ENCODE data around the gene RANBP2.
"Not testable (repeated sequence)": the region's sequence is repeated elsewhere in the genome, so short reads cannot be mapped to it uniquely, and the experiment has no call there.

The RANBP2 gene

DNA sequence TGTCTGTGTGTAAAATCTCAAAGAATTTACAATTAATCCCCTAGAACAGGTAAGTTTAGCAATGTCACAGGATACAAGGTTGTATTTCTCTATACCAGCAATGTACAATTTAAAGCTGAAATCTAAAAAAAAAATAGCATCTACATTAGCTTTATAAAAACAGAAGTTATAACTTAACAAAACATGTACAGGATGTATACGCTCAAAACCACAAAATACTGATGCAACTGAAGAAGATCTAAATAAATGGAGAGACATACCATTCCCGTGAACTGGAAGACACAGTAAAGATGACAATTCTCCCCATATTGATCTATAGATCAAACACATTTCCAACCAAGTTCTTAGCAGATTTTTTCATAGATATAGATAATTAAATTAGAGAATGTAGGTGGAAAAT lies 17.5 kb upstream of the RANBP2 start:
- H3K4me3 ChIP-seq (ENCODE audit: low read length) = no peak overlapping the region
- DNase-seq (ENCODE audit: low read depth) = no peak
- no peak for TF ChIP-seq CTCF (conservative IDR thresholded peaks at IDR 0.05; ENCODE audit: low read depth, low read length)

- no peak for TF ChIP-seq CTCF (conservative IDR thresholded peaks at IDR 0.05; ENCODE audit: low read depth, low read length)
- H3K4me3 ChIP-seq (ENCODE audit: low read length) = no peak overlapping the region
- DNase-seq (ENCODE audit: low read depth) = no peak
Measured at GRCh38 chr2:108704871-108705270, 14.4 kb upstream of the RANBP2 start.

GRCh38 chr2:108707300-108707699 lies 12.0 kb upstream of the RANBP2 start:
- no peak overlapping the region for H3K4me3 ChIP-seq (ENCODE audit: low read length)
- no peak for DNase-seq (ENCODE audit: low read depth)
- TF ChIP-seq CTCF (conservative IDR thresholded peaks at IDR 0.05; ENCODE audit: low read depth, low read length) = no peak

GRCh38 chr2:108716971-108717370 lies 2.3 kb upstream of the RANBP2 start:
- not testable (repeated sequence) for DNase-seq (ENCODE audit: low read depth); H3K4me3 ChIP-seq (ENCODE audit: low read length)

DNA sequence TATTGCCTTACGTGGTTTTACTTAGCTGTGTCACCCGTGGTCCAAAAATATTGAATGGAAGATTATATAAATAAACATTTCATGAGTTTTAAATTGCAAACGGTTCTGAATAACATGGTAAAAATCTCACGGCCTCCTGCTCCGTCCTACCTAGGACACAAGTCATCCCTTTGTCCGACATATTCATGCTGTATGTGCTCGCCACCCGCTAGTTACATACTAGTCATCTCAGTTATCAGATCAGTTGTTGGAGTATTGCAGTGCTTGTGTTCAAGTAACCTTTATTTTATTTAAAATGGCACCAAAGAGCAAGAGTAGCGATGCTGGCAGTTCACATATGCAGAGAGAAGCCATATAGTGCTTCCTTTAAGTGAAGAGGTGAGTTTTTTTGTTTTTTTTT lies 6.8 kb downstream of the RANBP2 start:
- DNase-seq (ENCODE audit: low read depth); H3K4me3 ChIP-seq (ENCODE audit: low read length): not testable (repeated sequence)

DNA sequence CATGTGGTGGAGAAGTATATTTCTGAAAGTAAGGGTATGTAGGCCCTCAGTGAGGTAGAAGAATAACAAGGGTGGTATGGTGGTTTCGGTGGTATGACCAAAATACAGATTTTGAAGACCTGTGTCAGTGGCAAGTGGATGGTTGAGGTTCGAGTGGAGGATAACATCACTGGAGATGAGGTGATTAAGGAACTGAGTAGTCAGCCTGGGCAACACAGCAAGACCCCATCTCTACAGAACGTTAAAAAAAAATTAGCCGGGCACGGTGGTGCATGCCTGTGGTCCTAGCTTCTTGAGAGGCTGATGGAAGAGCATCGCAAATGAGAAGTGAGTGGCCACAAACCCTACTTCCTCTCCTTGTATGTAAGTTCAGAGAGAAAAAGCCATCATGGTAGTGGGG lies 15.4 kb downstream of the RANBP2 start:
- H3K4me3 ChIP-seq (ENCODE audit: low read length); DNase-seq (ENCODE audit: low read depth): not testable (repeated sequence)

- not testable (repeated sequence) for DNase-seq (ENCODE audit: low read depth); H3K4me3 ChIP-seq (ENCODE audit: low read length)
Measured at GRCh38 chr2:108757973-108758372, 38.7 kb downstream of the RANBP2 start.

DNA sequence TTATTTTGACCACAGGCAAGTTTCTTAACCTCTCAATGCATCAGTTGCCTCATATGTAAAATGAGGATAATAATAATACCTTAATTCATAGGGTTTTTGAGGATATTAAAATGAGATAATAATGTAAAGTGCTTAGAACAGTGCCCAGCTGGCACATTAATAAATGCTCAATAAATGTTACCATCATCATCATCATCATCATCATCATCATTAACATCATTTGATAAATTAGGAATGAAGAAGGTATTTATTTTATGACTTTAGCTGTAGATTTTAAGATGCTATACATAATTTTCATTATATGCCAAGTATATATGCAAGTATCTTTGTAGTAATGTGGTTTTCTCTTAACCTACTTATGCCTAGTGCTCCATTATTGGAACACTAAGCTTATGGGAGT lies 43.3 kb downstream of the RANBP2 start:
- not testable (repeated sequence) for DNase-seq (ENCODE audit: low read depth); H3K4me3 ChIP-seq (ENCODE audit: low read length)

DNA sequence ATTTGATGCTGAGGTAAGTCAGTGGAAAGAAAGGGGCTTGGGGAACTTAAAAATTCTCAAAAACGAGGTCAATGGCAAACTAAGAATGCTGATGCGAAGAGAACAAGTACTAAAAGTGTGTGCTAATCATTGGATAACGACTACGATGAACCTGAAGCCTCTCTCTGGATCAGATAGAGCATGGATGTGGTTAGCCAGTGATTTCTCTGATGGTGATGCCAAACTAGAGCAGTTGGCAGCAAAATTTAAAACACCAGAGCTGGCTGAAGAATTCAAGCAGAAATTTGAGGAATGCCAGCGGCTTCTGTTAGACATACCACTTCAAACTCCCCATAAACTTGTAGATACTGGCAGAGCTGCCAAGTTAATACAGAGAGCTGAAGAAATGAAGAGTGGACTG lies 47.4 kb downstream of the RANBP2 start:
- not testable (repeated sequence) for H3K4me3 ChIP-seq (ENCODE audit: low read length); DNase-seq (ENCODE audit: low read depth)

- not testable (repeated sequence) for H3K4me3 ChIP-seq (ENCODE audit: low read length); DNase-seq (ENCODE audit: low read depth)
Measured at GRCh38 chr2:108767859-108768258, 48.6 kb downstream of the RANBP2 start.

GRCh38 chr2:108776475-108776874 lies 57.2 kb downstream of the RANBP2 start:
- TF ChIP-seq CTCF (conservative IDR thresholded peaks at IDR 0.05; ENCODE audit: low read depth, low read length) = no peak
- no peak overlapping the region for H3K4me3 ChIP-seq (ENCODE audit: low read length)
- DNase-seq (ENCODE audit: low read depth) = no peak

Data from retinal pigment epithelial cell (primary cell).